HepG2 (cell line): ENCODE data around the gene KLF13. TPM values are rescaled to one million over a fixed set of nuclear protein-coding genes. Genes with fewer than 3 reads are reported as not detected.

ENCODE experiments used
- ATAC-seq: fragments of 200-7000 bp; cut with Tn5 transposase; 3 replicates; pipeline ENCODE4 v1.9.1; 2020; ENCODE audit warnings: mild to moderate bottlenecking, moderate library complexity
- BruUV-seq: library from RNA; stranded (reverse); fragments of 400-500 nt; replicated peaks from 2 replicates; lab custom pipeline; 2021; lab: Mats Ljungman, UMichigan
- CTCF ChIA-PET: fragments of 300-600 bp; formaldehyde crosslinking; extraction: SDS; loops from one replicate; lab custom pipeline; 2021; ENCODE audit warnings: low total read pairs, inconsistent platforms, low intra/inter-chr PET ratio; lab: Yijun Ruan, JAX
- POLR2A ChIA-PET: fragments of 350-600 bp; sonication (Branson Sonifier 250); formaldehyde crosslinking; loops from one replicate; lab custom pipeline; 2020; ENCODE audit warnings: antibody characterized with exemption, inconsistent platforms; lab: Yijun Ruan, JAX
- DNase-seq: peaks from one replicate; pipeline ENCODE4 v3.0.0-alpha.2; 2015; ENCODE audit warnings: low spot score
- FAIRE-seq: peaks from 3 replicates; lab custom pipeline; 2011; peaks lifted over from hg19 to GRCh38; lab: Jason Lieb, UNC
- H2AFZ ChIP-seq: one replicate; pipeline ENCODE4 v1.6.1; 2011; ENCODE audit warnings: low read length, inconsistent platforms
- H3K27ac ChIP-seq: fragments of 300-600 bp; 3 replicates; pipeline ENCODE4 v1.8.0; 2011; ENCODE audit warnings: mixed run types, mild to moderate bottlenecking, mixed read lengths, low read length, inconsistent platforms; ENCODE audit not compliant: insufficient read depth; ENCODE audit errors: extremely low read length
- H3K27me3 ChIP-seq, 2 experiments: fragments of 200-600 bp in 1 of 2; 2 replicates in 1 of 2; 3 replicates in 1 of 2; pipeline versions ENCODE4 v1.6.0 to v1.8.0; 2011; ENCODE audit warnings: low read length in 2 of 2, mild to moderate bottlenecking in 2 of 2, moderate library complexity in 2 of 2, inconsistent platforms in 1 of 2; ENCODE audit not compliant: insufficient read depth in 2 of 2, control insufficient read depth in 1 of 2
- H3K36me3 ChIP-seq, 2 experiments: fragments of 200-600 bp in 1 of 2; replicated peaks in 1 of 2; 2 replicates in 1 of 2; 3 replicates in 1 of 2; pipeline versions ENCODE4 v1.5.1 to v1.8.0; 2011; ENCODE audit warnings: low read length in 2 of 2, inconsistent platforms in 1 of 2; ENCODE audit not compliant: insufficient read depth in 2 of 2, control insufficient read depth in 1 of 2
- H3K4me1 ChIP-seq: 2 replicates; pipeline ENCODE4 v1.5.1; 2012; ENCODE audit warnings: low read length, inconsistent platforms; ENCODE audit not compliant: insufficient read depth
- H3K4me2 ChIP-seq: 2 replicates; pipeline ENCODE4 v1.6.0; 2011; ENCODE audit warnings: low read depth, low read length, inconsistent platforms
- H3K4me3 ChIP-seq, 3 experiments: fragments of 200-600 bp in 1 of 3; sonication (generic), shearing (Covaris generic) in 1 of 3; replicated peaks in 1 of 3; 2 replicates each; pipeline ENCODE4 v1.5.1; 2011 to 2016; ENCODE audit warnings: low read length in 3 of 3, inconsistent platforms in 2 of 3, low read depth in 2 of 3, mild to moderate bottlenecking in 2 of 3, control low read depth in 1 of 3, mixed read lengths in 1 of 3; ENCODE audit not compliant: insufficient read depth in 1 of 3
- H3K79me2 ChIP-seq: one replicate; pipeline ENCODE4 v1.6.1; 2011; ENCODE audit warnings: low read length, inconsistent platforms; ENCODE audit not compliant: insufficient read depth
- H3K9ac ChIP-seq: 2 replicates; pipeline ENCODE4 v1.6.0; 2011; ENCODE audit warnings: mild to moderate bottlenecking, low read depth, low read length, inconsistent platforms; ENCODE audit not compliant: insufficient read depth
- H3K9me3 ChIP-seq: 2 replicates; pipeline ENCODE4 v1.5.1; 2012; ENCODE audit warnings: mild to moderate bottlenecking, low read length
- H4K20me1 ChIP-seq: 2 replicates; pipeline ENCODE4 v1.6.0; 2011; ENCODE audit warnings: inconsistent platforms, mild to moderate bottlenecking, low read length, moderate library complexity; ENCODE audit not compliant: insufficient read depth
- RFXAP ChIP-seq: sonication (generic); formaldehyde crosslinking; IDR thresholded peaks from 2 replicates; pipeline ENCODE4 v1.4.0; 2020; ENCODE audit warnings: missing genetic modification reagents, borderline replicate concordance
- SOX13 ChIP-seq, 3 experiments: fragments of 450-650 bp in 1 of 3; sonication (generic) in 1 of 3; formaldehyde crosslinking in 1 of 3; IDR thresholded peaks in 2 of 3; conservative IDR thresholded peaks in 1 of 3; 2 replicates each; pipeline versions ENCODE4 v1.5.0 to v1.6.1; 2016 to 2020; ENCODE audit warnings: antibody characterized with exemption in 1 of 3, mild to moderate bottlenecking in 1 of 3, missing compliant biosample characterization in 1 of 3, missing genetic modification reagents in 1 of 3, moderate library complexity in 1 of 3
- ZNF878 ChIP-seq: sonication (generic); formaldehyde crosslinking; IDR thresholded peaks from 2 replicates; pipeline ENCODE4 v1.8.1; 2023; ENCODE audit warnings: mild to moderate bottlenecking, missing genetic modification reagents, moderate library complexity
- WGBS: methylation state at CpG from one replicate; pipeline ENCODE4 v1.1.6; 2017; ENCODE audit warnings: low lambda C conversion rate; 5-methylcytosine and 5-hydroxymethylcytosine counted together
- in situ Hi-C: cut with HindIII; loops from 2 replicates; pipeline ENCODE4 v1.10.0; 2017; ENCODE audit warnings: low pct_unique_long_range_greater_than_20kb; ENCODE audit not compliant: extremely low pct_ligation_motif_present
- intact Hi-C: fragments of 100-400 bp; cut with micrococcal nuclease; formaldehyde crosslinking; loops from one replicate; pipeline ENCODE4 v1.10.0; 2022; ENCODE audit not compliant: unreplicated experiment
- polyA plus RNA-seq, 8 experiments: library from polyadenylated mRNA; depleted of rRNA in 3 of 8; stranded (reverse) in 7 of 8; unstranded in 1 of 8; fragments of >200 nt; fragmentation: Illumina TruSeq in 4 of 8; extraction: Trizol in 4 of 8; gene quantifications; 2 replicates each; pipeline versions ENCODE4 v1.2.1 to v1.2.3, GENCODE V29; 2011 to 2016; ENCODE audit warnings: low read depth in 4 of 8, missing spikeins in 1 of 8, mixed read lengths in 1 of 8; ENCODE audit not compliant: insufficient read depth in 1 of 8
- total RNA-seq, 5 experiments: library from RNA; depleted of rRNA; stranded (reverse); fragments of >200 nt; fragmentation: Illumina TruSeq; extraction: Trizol; gene quantifications; 2 replicates each; pipeline ENCODE4 v1.2.3, GENCODE V29; 2016; ENCODE audit warnings: low read depth in 1 of 5
- TF ChIP-seq, protein P1 (sequence below): sonication (generic); formaldehyde crosslinking; IDR thresholded peaks from 2 replicates; pipeline ENCODE4 v1.4.0; 2020; ENCODE audit warnings: missing genetic modification reagents, borderline replicate concordance
- TF ChIP-seq, protein P2 (sequence below): sonication (generic); formaldehyde crosslinking; IDR thresholded peaks from 2 replicates; pipeline ENCODE4 v1.4.0; 2020; ENCODE audit warnings: missing genetic modification reagents, mild to moderate bottlenecking, borderline replicate concordance
- TF ChIP-seq, protein P3 (sequence below): IDR thresholded peaks from 2 replicates; pipeline ENCODE4 v1.6.1; 2012; ENCODE audit warnings: low read length, improper control_type of control experiment

KLF13 gene
- total and polyA plus RNA-seq, 2 of the 13 experiments (the other 11 are each of a cell fraction or from before 2014, with no cell fraction given), result 16.8 to 25.1 TPM

DNA sequence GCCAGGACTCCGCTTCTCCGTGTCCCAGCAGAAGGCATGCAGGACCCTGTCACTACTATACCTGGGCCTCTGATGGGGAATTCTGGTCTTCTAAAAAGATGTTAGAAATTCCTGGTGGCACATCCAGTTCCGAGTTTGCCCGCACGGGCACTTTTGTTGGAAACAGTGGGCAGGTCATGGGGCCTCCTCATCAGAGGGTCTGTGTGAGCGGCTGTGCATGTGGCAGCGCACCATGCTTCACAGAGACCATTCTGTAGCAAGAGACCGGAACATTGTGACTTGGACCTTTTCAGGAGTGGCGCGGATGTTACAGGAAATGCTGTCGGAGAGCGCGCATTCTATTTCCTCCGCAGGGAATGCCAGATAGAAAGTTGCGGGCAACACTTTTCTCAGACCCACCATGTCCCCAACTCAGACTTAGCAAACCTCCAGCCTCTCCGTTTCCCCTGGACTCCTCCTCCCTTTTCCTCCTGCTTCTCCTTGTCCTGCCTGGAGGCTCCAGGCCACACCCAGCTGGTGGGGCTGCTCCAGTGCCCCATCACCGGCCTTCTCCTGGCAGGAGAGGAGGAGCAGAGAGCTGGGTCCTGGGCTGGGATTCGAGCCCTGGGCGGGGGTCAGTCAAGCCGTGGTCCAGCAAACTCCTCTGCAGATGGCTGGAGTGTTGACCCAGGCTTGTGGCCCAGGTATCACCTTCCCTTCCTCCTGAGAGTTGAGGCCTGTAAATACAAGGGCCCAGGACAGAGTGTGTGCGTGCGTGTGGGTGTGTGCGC is 46.6 kb downstream of the KLF13 start:
- H3K9me3 ChIP-seq, result no peaks in the 10 kb centered on the region
- DNase-seq (no peak), FAIRE-seq (no peak), ATAC-seq (no peak)
- WGBS, result 93% methylated on average over 16 of the region's 23 CpGs
- intact Hi-C loops, result no loop called here
- no peaks in the 10 kb centered on the region for H4K20me1 ChIP-seq
- no peak overlapping the region for H3K27ac ChIP-seq
- H3K4me2 ChIP-seq, result no peak overlapping the region
- BruUV-seq, result no TSS peak
- peaks cover 2% of the 10 kb centered on the region for H3K79me2 ChIP-seq
- CTCF ChIA-PET, result no interaction called here
- no peak overlapping the region for H2AFZ ChIP-seq
- in situ Hi-C loops, result no loop called here
- H3K36me3 ChIP-seq, result peaks cover 7 to 20% of the 10 kb centered on the region in 2 experiments; a peak in 4 of 5 replicates
- H3K4me1 ChIP-seq, result peaks cover 7% of the 10 kb centered on the region; the same call in 1 of the 2 replicates
- no peak overlapping the region for H3K9ac ChIP-seq
- TF ChIP-seq, protein P1, sequence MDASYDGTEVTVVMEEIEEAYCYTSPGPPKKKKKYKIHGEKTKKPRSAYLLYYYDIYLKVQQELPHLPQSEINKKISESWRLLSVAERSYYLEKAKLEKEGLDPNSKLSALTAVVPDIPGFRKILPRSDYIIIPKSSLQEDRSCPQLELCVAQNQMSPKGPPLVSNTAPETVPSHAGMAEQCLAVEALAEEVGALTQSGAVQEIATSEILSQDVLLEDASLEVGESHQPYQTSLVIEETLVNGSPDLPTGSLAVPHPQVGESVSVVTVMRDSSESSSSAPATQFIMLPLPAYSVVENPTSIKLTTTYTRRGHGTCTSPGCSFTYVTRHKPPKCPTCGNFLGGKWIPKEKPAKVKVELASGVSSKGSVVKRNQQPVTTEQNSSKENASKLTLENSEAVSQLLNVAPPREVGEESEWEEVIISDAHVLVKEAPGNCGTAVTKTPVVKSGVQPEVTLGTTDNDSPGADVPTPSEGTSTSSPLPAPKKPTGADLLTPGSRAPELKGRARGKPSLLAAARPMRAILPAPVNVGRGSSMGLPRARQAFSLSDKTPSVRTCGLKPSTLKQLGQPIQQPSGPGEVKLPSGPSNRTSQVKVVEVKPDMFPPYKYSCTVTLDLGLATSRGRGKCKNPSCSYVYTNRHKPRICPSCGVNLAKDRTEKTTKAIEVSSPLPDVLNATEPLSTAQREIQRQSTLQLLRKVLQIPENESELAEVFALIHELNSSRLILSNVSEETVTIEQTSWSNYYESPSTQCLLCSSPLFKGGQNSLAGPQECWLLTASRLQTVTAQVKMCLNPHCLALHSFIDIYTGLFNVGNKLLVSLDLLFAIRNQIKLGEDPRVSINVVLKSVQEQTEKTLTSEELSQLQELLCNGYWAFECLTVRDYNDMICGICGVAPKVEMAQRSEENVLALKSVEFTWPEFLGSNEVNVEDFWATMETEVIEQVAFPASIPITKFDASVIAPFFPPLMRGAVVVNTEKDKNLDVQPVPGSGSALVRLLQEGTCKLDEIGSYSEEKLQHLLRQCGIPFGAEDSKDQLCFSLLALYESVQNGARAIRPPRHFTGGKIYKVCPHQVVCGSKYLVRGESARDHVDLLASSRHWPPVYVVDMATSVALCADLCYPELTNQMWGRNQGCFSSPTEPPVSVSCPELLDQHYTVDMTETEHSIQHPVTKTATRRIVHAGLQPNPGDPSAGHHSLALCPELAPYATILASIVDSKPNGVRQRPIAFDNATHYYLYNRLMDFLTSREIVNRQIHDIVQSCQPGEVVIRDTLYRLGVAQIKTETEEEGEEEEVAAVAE (CRISPR knock-in tag), result no peak
- TF ChIP-seq, protein P2, sequence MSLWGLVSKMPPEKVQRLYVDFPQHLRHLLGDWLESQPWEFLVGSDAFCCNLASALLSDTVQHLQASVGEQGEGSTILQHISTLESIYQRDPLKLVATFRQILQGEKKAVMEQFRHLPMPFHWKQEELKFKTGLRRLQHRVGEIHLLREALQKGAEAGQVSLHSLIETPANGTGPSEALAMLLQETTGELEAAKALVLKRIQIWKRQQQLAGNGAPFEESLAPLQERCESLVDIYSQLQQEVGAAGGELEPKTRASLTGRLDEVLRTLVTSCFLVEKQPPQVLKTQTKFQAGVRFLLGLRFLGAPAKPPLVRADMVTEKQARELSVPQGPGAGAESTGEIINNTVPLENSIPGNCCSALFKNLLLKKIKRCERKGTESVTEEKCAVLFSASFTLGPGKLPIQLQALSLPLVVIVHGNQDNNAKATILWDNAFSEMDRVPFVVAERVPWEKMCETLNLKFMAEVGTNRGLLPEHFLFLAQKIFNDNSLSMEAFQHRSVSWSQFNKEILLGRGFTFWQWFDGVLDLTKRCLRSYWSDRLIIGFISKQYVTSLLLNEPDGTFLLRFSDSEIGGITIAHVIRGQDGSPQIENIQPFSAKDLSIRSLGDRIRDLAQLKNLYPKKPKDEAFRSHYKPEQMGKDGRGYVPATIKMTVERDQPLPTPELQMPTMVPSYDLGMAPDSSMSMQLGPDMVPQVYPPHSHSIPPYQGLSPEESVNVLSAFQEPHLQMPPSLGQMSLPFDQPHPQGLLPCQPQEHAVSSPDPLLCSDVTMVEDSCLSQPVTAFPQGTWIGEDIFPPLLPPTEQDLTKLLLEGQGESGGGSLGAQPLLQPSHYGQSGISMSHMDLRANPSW (CRISPR knock-in tag), result no peak
- TF ChIP-seq ZNF878 (no peak), RFXAP (CRISPR knock-in tag) (no peak), SOX13 (IDR thresholded peaks at IDR 0.05) (no peak), SOX13 (CRISPR knock-in tag; conservative IDR thresholded peaks at IDR 0.05 in 1 of 2, IDR thresholded peaks at IDR 0.05 in 1 of 2) (no peak)
- TF ChIP-seq, protein P3, sequence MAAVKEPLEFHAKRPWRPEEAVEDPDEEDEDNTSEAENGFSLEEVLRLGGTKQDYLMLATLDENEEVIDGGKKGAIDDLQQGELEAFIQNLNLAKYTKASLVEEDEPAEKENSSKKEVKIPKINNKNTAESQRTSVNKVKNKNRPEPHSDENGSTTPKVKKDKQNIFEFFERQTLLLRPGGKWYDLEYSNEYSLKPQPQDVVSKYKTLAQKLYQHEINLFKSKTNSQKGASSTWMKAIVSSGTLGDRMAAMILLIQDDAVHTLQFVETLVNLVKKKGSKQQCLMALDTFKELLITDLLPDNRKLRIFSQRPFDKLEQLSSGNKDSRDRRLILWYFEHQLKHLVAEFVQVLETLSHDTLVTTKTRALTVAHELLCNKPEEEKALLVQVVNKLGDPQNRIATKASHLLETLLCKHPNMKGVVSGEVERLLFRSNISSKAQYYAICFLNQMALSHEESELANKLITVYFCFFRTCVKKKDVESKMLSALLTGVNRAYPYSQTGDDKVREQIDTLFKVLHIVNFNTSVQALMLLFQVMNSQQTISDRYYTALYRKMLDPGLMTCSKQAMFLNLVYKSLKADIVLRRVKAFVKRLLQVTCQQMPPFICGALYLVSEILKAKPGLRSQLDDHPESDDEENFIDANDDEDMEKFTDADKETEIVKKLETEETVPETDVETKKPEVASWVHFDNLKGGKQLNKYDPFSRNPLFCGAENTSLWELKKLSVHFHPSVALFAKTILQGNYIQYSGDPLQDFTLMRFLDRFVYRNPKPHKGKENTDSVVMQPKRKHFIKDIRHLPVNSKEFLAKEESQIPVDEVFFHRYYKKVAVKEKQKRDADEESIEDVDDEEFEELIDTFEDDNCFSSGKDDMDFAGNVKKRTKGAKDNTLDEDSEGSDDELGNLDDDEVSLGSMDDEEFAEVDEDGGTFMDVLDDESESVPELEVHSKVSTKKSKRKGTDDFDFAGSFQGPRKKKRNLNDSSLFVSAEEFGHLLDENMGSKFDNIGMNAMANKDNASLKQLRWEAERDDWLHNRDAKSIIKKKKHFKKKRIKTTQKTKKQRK, result no peak
- POLR2A ChIA-PET, result no interaction called here
- H3K4me3 ChIP-seq, result no peak overlapping the region
- no peaks in the 10 kb centered on the region for H3K27me3 ChIP-seq
